ENCODE results near the gene SLC43A2. TPM values are rescaled to one million over a fixed set of nuclear protein-coding genes. Genes with fewer than 3 reads are reported as not detected.

SLC43A2 gene
- total RNA-seq, 2 experiments from 2014 or later: 0.40 to 0.52 TPM

- DNase-seq: no peak
- no peaks in the 10 kb centered on the region for H3K36me3 Mint-ChIP-seq (ENCODE audit: low read depth)
- H3K27me3 Mint-ChIP-seq: no peaks in the 10 kb centered on the region
- no peak overlapping the region for H3K4me3 Mint-ChIP-seq
- peaks cover 8% of the 10 kb centered on the region for H3K4me1 Mint-ChIP-seq
- CTCF ChIA-PET: interaction anchor here (2.0 to 4.9 kb wide), 3 partner anchors 8 to 10 kb away, joined by 6 to 22 read pairs (median 11); partner anchors contain the start of genes RILP and SLC43A2
- no peak overlapping the region for H3K27ac Mint-ChIP-seq
- POLR2A ChIA-PET: no interaction called here
- no peaks in the 10 kb centered on the region for H3K9me3 Mint-ChIP-seq
Measured at GRCh38 chr17:1639549-1640180, 11.0 kb upstream of the SLC43A2 start.

- Mint-ChIP-seq H3K36me3 (ENCODE audit: low read depth) (no peaks in the 10 kb centered on the region), H3K9me3 (no peaks in the 10 kb centered on the region), H3K4me3 (no peak overlapping the region), H3K27ac (no peak overlapping the region), H3K4me1 (no peaks in the 10 kb centered on the region), H3K27me3 (no peaks in the 10 kb centered on the region)
- ChIA-PET POLR2A (no interaction called here), CTCF (interaction anchor here (3.0 to 4.9 kb wide), 2 partner anchors 9 to 10 kb away, joined by 11 to 22 read pairs; partner anchors contain the start of genes RILP and SLC43A2)
- no peak for DNase-seq
Measured at GRCh38 chr17:1638624-1639300, 10.1 kb upstream of the SLC43A2 start.

GRCh38 chr17:1638171-1638590, 9.5 kb upstream of the SLC43A2 start:
- Mint-ChIP-seq H3K4me1 (no peaks in the 10 kb centered on the region), H3K27ac (no peak overlapping the region), H3K9me3 (no peaks in the 10 kb centered on the region), H3K4me3 (no peak overlapping the region), H3K36me3 (ENCODE audit: low read depth) (no peaks in the 10 kb centered on the region), H3K27me3 (no peaks in the 10 kb centered on the region)
- ChIA-PET CTCF (interaction anchor here (4.9 kb wide), 1 partner anchor 8 kb away, joined by 22 read pairs; the partner anchor contains the start of gene SLC43A2), POLR2A (no interaction called here)
- DNase-seq: no peak

- H3K36me3 Mint-ChIP-seq (ENCODE audit: low read depth): no peaks in the 10 kb centered on the region
- ChIA-PET CTCF (interaction anchor here (1.1 to 1.4 kb wide), 2 partner anchors 9 to 12 kb away, joined by 3 read pairs; partner anchors contain the start of gene SCARF1), POLR2A (no interaction called here)
Measured at GRCh38 chr17:1636732-1637285, 8.2 kb upstream of the SLC43A2 start.

GRCh38 chr17:1635675-1636465, 7.2 kb upstream of the SLC43A2 start:
- POLR2A ChIA-PET: no interaction called here
- no peak for DNase-seq
- H3K9me3 Mint-ChIP-seq: no peaks in the 10 kb centered on the region
- H3K4me3 Mint-ChIP-seq: no peak overlapping the region
- CTCF ChIA-PET: interaction anchor here (0.6 to 1.2 kb wide), 5 partner anchors 9 to 21 kb away, joined by 3 to 4 read pairs (median 3); partner anchors contain the start of genes RILP and SCARF1
- peaks cover 8% of the 10 kb centered on the region for H3K27me3 Mint-ChIP-seq
- no peak overlapping the region for H3K27ac Mint-ChIP-seq
- H3K36me3 Mint-ChIP-seq (ENCODE audit: low read depth): no peaks in the 10 kb centered on the region
- H3K4me1 Mint-ChIP-seq: no peaks in the 10 kb centered on the region

More at GRCh38 chr17:1636732-1637285, 8.2 kb upstream of the SLC43A2 start:
- Mint-ChIP-seq H3K27ac (peak overlapping the region; percentile 36), H3K4me3 (no peak overlapping the region), H3K4me1 (no peaks in the 10 kb centered on the region), H3K9me3 (no peaks in the 10 kb centered on the region), H3K27me3 (peaks cover under 1% of the 10 kb centered on the region)
- DNase-seq: no peak

- no peaks in the 10 kb centered on the region for H3K36me3 Mint-ChIP-seq (ENCODE audit: low read depth)
- peaks cover 15% of the 10 kb centered on the region for H3K27me3 Mint-ChIP-seq
- H3K4me1 Mint-ChIP-seq: peaks cover 4% of the 10 kb centered on the region
- CTCF ChIA-PET: interaction anchor here (0.6 to 1.2 kb wide), 4 partner anchors 9 to 20 kb away, joined by 3 to 4 read pairs (median 4); partner anchors contain the start of gene RILP
- POLR2A ChIA-PET: no interaction called here
- DNase-seq: no peak
- H3K4me3 Mint-ChIP-seq: no peak overlapping the region
- no peak overlapping the region for H3K27ac Mint-ChIP-seq
- no peaks in the 10 kb centered on the region for H3K9me3 Mint-ChIP-seq
Measured at GRCh38 chr17:1634841-1635650, 6.4 kb upstream of the SLC43A2 start.

- ChIA-PET CTCF (interaction anchor here (0.6 to 2.4 kb wide), 15 partner anchors 9 to 280 kb away, joined by 3 to 22 read pairs (median 3); partner anchors contain the start of genes INPP5K and SCARF1), POLR2A (no interaction called here)
- H3K4me1 Mint-ChIP-seq: peaks cover 28% of the 10 kb centered on the region
- peaks cover 39% of the 10 kb centered on the region for H3K27me3 Mint-ChIP-seq
- H3K27ac Mint-ChIP-seq: no peak overlapping the region
- DNase-seq: no peak
- H3K4me3 Mint-ChIP-seq: peak overlapping the region; percentile 81
- no peaks in the 10 kb centered on the region for H3K9me3 Mint-ChIP-seq
- no peaks in the 10 kb centered on the region for H3K36me3 Mint-ChIP-seq (ENCODE audit: low read depth)
Measured at GRCh38 chr17:1630662-1631061, 2.0 kb upstream of the SLC43A2 start.

- H3K36me3 Mint-ChIP-seq (ENCODE audit: low read depth): no peaks in the 10 kb centered on the region
- H3K27me3 Mint-ChIP-seq: peaks cover 45% of the 10 kb centered on the region
- ChIA-PET CTCF (interaction anchor here (0.6 to 2.4 kb wide), 17 partner anchors 10 to 279 kb away, joined by 3 to 22 read pairs (median 3); partner anchors contain the start of genes INPP5K and SCARF1), POLR2A (no interaction called here)
- peak overlapping the region; percentile 54 for H3K27ac Mint-ChIP-seq
- H3K9me3 Mint-ChIP-seq: no peaks in the 10 kb centered on the region
- H3K4me3 Mint-ChIP-seq: peak overlapping the region; percentile 81
- peak; percentile 78 for DNase-seq
- peaks cover 28% of the 10 kb centered on the region for H3K4me1 Mint-ChIP-seq
Measured at GRCh38 chr17:1629504-1630310, 1.1 kb upstream of the SLC43A2 start.

GRCh38 chr17:1628856-1629503, 346 bp upstream of the SLC43A2 start:
- H3K36me3 Mint-ChIP-seq (ENCODE audit: low read depth): no peaks in the 10 kb centered on the region
- H3K4me3 Mint-ChIP-seq: peak overlapping the region; percentile 88
- peak; percentile 90 for DNase-seq
- POLR2A ChIA-PET: no interaction called here
- peaks cover 45% of the 10 kb centered on the region for H3K27me3 Mint-ChIP-seq
- H3K9me3 Mint-ChIP-seq: no peaks in the 10 kb centered on the region
- CTCF ChIA-PET: interaction anchor here (0.6 to 2.4 kb wide), 7 partner anchors 11 to 263 kb away, joined by 3 to 22 read pairs (median 5); partner anchors contain the start of gene RILP
- H3K27ac Mint-ChIP-seq: peak overlapping the region; percentile 90
- H3K4me1 Mint-ChIP-seq: peaks cover 28% of the 10 kb centered on the region

- POLR2A ChIA-PET: interaction anchor here (0.5 kb wide), 1 partner anchor 100 kb away, joined by 4 read pairs; no protein-coding TSS in a partner anchor
- peaks cover 45% of the 10 kb centered on the region for H3K27me3 Mint-ChIP-seq
- H3K27ac Mint-ChIP-seq: no peak overlapping the region
- peaks cover 28% of the 10 kb centered on the region for H3K4me1 Mint-ChIP-seq
- H3K36me3 Mint-ChIP-seq (ENCODE audit: low read depth): no peaks in the 10 kb centered on the region
- H3K4me3 Mint-ChIP-seq: peak overlapping the region; percentile 47
- H3K9me3 Mint-ChIP-seq: no peaks in the 10 kb centered on the region
- no peak for DNase-seq
- CTCF ChIA-PET: interaction anchor here (0.9 to 1.3 kb wide), 2 partner anchors 20 to 23 kb away, joined by 3 read pairs; partner anchors contain the start of gene RILP
Measured at GRCh38 chr17:1627182-1627981, 1.3 kb downstream of the SLC43A2 start.
